ENCODE results near the gene PCSK5.

Gene PCSK5

GRCh38 chr9:76330034-76330433 is 439.6 kb downstream of the PCSK5 start:
- Histone ChIP-seq H3K4me3 (ENCODE audit: low read depth in 1 of 2, low read length in 1 of 2) (no peak overlapping the region), H3K27me3 (no peaks in the 10 kb centered on the region), H3K27ac (no peak overlapping the region), H3K9me3 (no peaks in the 10 kb centered on the region), H3K36me3 (no peaks in the 10 kb centered on the region), H3K4me1 (ENCODE audit: control insufficient read depth in 1 of 2, insufficient read depth in 1 of 2, low read depth in 1 of 2, low read length in 1 of 2) (no peaks in the 10 kb centered on the region)
- TF ChIP-seq, protein P1, sequence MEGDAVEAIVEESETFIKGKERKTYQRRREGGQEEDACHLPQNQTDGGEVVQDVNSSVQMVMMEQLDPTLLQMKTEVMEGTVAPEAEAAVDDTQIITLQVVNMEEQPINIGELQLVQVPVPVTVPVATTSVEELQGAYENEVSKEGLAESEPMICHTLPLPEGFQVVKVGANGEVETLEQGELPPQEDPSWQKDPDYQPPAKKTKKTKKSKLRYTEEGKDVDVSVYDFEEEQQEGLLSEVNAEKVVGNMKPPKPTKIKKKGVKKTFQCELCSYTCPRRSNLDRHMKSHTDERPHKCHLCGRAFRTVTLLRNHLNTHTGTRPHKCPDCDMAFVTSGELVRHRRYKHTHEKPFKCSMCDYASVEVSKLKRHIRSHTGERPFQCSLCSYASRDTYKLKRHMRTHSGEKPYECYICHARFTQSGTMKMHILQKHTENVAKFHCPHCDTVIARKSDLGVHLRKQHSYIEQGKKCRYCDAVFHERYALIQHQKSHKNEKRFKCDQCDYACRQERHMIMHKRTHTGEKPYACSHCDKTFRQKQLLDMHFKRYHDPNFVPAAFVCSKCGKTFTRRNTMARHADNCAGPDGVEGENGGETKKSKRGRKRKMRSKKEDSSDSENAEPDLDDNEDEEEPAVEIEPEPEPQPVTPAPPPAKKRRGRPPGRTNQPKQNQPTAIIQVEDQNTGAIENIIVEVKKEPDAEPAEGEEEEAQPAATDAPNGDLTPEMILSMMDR (IDR thresholded peaks at IDR 0.05), result no peak

DNA sequence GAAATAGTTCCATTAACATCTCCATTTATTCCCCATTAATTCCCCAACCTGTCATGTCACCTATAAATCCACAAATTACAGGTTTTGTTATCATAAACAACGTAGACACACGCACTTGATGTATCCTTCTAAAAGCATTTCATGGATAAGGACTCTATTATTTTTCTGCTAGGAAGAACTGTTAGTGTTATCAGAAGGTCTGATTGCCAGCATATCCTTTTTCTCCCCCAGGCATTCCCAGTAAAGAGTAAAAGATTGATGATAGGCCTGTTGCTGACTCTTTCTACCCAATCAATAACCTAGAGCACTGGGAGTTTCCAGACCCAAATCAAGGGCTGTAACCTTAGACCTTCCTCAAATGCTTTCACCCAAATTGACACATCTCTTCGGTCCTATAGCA is 442.9 kb downstream of the PCSK5 start:
- H3K27ac ChIP-seq, result no peak overlapping the region
- no peaks in the 10 kb centered on the region for H3K4me1 ChIP-seq (ENCODE audit: control insufficient read depth in 1 of 2, insufficient read depth in 1 of 2, low read depth in 1 of 2, low read length in 1 of 2)
- H3K4me3 ChIP-seq (ENCODE audit: low read depth in 1 of 2, low read length in 1 of 2), result no peak overlapping the region
- TF ChIP-seq, protein P1 (IDR thresholded peaks at IDR 0.05), result no peak
- H3K9me3 ChIP-seq, result no peaks in the 10 kb centered on the region
- no peaks in the 10 kb centered on the region for H3K27me3 ChIP-seq
- no peaks in the 10 kb centered on the region for H3K36me3 ChIP-seq

GRCh38 chr9:76333964-76334363 is 443.5 kb downstream of the PCSK5 start:
- Histone ChIP-seq H3K4me3 (ENCODE audit: low read depth in 1 of 2, low read length in 1 of 2) (no peak overlapping the region), H3K27me3 (no peaks in the 10 kb centered on the region), H3K36me3 (no peaks in the 10 kb centered on the region), H3K4me1 (ENCODE audit: control insufficient read depth in 1 of 2, insufficient read depth in 1 of 2, low read depth in 1 of 2, low read length in 1 of 2) (no peaks in the 10 kb centered on the region), H3K9me3 (no peaks in the 10 kb centered on the region), H3K27ac (no peak overlapping the region)
- TF ChIP-seq, protein P1 (IDR thresholded peaks at IDR 0.05), result no peak

DNA sequence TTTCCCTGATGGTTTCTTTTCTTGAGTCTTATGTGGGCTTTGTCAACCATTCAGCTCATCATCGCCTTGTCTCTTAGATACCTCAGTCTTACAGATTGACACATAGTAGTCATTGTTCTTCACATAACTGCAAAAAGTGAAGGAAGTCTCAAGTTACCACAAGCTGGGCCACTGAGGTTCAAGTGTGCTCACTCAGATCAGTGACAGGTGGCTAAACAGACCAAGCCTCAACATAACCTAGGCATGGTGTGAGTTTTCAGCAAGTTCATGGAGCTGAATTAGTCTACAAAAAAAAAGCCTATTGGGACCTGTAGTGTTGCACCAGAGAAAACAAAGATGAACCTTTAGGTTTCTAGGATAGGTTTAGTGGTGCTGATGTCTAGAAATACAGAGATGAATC is 445.6 kb downstream of the PCSK5 start:
- no peaks in the 10 kb centered on the region for H3K36me3 ChIP-seq
- no peaks in the 10 kb centered on the region for H3K4me1 ChIP-seq (ENCODE audit: control insufficient read depth in 1 of 2, insufficient read depth in 1 of 2, low read depth in 1 of 2, low read length in 1 of 2)
- TF ChIP-seq, protein P1 (IDR thresholded peaks at IDR 0.05), result no peak
- H3K4me3 ChIP-seq (ENCODE audit: low read depth in 1 of 2, low read length in 1 of 2), result no peak overlapping the region
- H3K27me3 ChIP-seq, result no peaks in the 10 kb centered on the region
- no peaks in the 10 kb centered on the region for H3K9me3 ChIP-seq
- no peak overlapping the region for H3K27ac ChIP-seq

DNA sequence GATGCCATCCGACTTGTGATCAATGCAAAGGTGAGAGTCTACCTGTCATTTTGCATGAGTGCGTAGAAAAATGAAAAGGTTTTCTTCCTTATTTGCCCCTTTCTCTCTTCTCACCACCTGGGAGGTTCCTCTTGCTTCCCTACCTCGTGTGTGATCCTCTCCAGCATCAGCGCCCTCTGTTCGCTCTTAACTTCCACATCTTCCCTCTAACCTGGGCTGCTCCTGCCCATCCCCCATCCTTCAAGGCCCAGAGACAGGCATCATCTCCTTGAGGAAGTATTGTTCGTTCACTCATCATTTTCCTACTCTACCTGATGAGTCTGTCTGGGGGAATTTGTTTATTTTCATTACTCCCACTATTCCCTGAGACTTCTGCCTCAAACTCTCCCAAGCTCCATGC is 447.9 kb downstream of the PCSK5 start:
- Histone ChIP-seq H3K36me3 (no peaks in the 10 kb centered on the region), H3K4me3 (ENCODE audit: low read depth in 1 of 2, low read length in 1 of 2) (no peak overlapping the region)

More for the DNA sequence above, 447.9 kb downstream of the PCSK5 start:
- TF ChIP-seq, protein P1 (IDR thresholded peaks at IDR 0.05), result no peak
- H3K27me3 ChIP-seq, result no peaks in the 10 kb centered on the region
- no peaks in the 10 kb centered on the region for H3K9me3 ChIP-seq
- H3K27ac ChIP-seq, result no peak overlapping the region
- no peaks in the 10 kb centered on the region for H3K4me1 ChIP-seq (ENCODE audit: control insufficient read depth in 1 of 2, insufficient read depth in 1 of 2, low read depth in 1 of 2, low read length in 1 of 2)
